ENCODE data around the gene IFIT1. TPM values are rescaled to one million over a fixed set of nuclear protein-coding genes. Genes with fewer than 3 reads are reported as not detected.
A peak's percentile ranks its signal among the peaks of the same experiment; 100 is the strongest.

Gene IFIT1
- polyA plus RNA-seq, 1 experiment, result 32.8 TPM

DNA sequence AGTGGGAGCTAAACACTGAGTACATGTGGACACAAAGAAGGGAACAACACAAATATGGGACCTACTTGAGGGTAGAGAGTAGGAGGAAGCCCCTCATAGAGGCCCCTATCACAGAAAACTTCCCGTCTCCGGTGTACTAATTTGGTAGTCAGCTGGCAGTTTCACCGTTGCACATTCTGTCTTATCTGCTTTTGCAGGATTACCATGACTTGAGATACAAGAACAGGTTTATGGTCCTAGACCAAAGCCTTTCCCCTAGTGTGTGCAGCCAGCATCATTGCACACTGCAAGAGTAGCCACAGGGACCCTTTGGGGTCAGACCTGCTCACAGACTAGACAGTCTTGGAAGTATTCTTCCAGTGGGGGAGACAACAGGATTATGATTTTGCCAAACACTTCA, 20.4 kb upstream of the IFIT1 start:
- TF ChIP-seq, protein P1, sequence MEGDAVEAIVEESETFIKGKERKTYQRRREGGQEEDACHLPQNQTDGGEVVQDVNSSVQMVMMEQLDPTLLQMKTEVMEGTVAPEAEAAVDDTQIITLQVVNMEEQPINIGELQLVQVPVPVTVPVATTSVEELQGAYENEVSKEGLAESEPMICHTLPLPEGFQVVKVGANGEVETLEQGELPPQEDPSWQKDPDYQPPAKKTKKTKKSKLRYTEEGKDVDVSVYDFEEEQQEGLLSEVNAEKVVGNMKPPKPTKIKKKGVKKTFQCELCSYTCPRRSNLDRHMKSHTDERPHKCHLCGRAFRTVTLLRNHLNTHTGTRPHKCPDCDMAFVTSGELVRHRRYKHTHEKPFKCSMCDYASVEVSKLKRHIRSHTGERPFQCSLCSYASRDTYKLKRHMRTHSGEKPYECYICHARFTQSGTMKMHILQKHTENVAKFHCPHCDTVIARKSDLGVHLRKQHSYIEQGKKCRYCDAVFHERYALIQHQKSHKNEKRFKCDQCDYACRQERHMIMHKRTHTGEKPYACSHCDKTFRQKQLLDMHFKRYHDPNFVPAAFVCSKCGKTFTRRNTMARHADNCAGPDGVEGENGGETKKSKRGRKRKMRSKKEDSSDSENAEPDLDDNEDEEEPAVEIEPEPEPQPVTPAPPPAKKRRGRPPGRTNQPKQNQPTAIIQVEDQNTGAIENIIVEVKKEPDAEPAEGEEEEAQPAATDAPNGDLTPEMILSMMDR (IDR thresholded peaks at IDR 0.05; ENCODE audit: low read depth, low read length), result no peak
- DNase-seq (ENCODE audit: low read depth, low spot score), result no peak
- ChIA-PET POLR2A (no interaction called here), CTCF (interaction anchor here (0.8 to 1.7 kb wide), 2 partner anchors 120 to 154 kb away, joined by 3 to 6 read pairs; no protein-coding TSS in a partner anchor)
- H3K27me3 ChIP-seq (ENCODE audit: control insufficient read depth, insufficient read depth, low read length), result no peaks in the 10 kb centered on the region
- no peak overlapping the region for H3K27ac ChIP-seq (ENCODE audit: low read depth, low read length)
- no peak overlapping the region for H3K4me3 ChIP-seq (ENCODE audit: low read depth, low read length)
- no peaks in the 10 kb centered on the region for H3K9me3 ChIP-seq (ENCODE audit: control insufficient read depth, insufficient read depth, low read length)

DNA sequence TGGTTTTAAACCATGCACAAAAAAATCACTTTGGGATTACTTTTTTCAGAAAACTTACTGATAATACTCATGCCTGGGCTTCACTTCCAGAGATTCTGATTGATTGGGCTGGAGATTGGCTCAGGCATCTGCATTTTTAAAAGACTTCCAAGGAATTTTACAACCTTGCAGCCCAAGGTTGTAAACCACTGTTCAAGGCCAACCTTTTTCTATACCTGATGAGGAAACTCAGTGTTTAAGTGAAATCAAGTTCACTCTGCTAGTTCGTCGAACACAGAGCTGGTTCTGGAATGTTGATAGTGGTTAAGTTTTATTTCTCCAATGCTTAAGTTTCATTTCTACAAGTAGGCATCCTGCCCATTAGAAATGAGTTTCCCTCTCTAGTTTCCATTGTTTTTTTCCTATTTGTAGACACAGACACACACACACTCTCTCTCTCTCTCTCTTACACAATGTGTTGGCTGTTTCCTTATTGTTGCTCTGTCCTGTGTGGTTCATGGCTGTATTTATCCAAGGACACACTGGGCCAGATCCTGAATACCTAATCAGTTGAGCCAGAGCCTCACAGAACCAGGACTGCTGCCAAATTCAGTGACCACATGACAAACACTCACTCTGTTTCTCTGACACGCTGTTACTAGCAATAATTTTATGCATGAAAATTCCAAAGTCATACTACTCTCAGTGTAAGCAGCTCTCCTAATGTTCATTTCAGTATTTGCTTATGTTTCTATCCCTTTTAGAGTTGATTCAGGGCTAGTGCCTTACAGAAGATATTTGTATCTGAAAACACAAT, 18.3 kb upstream of the IFIT1 start:
- TF ChIP-seq, protein P1 (IDR thresholded peaks at IDR 0.05; ENCODE audit: low read depth, low read length), result no peak
- Histone ChIP-seq H3K27ac (ENCODE audit: low read depth, low read length) (peak overlapping the region; percentile 77), H3K27me3 (ENCODE audit: control insufficient read depth, insufficient read depth, low read length) (no peaks in the 10 kb centered on the region), H3K4me3 (ENCODE audit: low read depth, low read length) (no peak overlapping the region), H3K9me3 (ENCODE audit: control insufficient read depth, insufficient read depth, low read length) (no peaks in the 10 kb centered on the region)
- ChIA-PET POLR2A (interaction anchor here (1.1 to 1.3 kb wide), 3 partner anchors 19 to 91 kb away, joined by 3 to 9 read pairs (median 4); partner anchors contain the start of gene IFIT1), CTCF (interaction anchor here (0.9 kb wide), 1 partner anchor 12 kb away, joined by 3 read pairs; no protein-coding TSS in a partner anchor)
- DNase-seq (ENCODE audit: low read depth, low spot score), result no peak

DNA sequence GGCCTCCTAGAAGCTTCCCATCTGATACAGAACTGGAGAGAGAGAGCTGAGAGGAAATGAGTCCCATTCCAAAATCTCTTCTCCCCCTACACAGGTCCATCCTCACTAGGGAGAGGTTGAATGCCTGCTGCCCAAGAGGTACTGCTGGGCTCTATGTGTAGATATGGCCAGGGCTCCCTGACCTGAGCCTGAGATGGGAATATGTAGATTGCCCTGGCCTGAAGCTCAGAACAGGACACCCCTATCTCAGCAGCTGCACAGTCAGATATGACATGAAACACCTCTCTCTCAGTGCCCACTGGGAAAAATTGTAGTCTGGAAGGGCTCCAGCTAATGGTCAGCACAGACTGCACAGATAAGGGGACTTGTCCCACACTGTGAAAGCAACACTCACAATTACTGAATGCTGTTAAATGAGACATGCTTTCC, 17.7 kb upstream of the IFIT1 start:
- Histone ChIP-seq H3K4me3 (ENCODE audit: low read depth, low read length) (no peak overlapping the region), H3K27ac (ENCODE audit: low read depth, low read length) (peak overlapping the region; percentile 77), H3K27me3 (ENCODE audit: control insufficient read depth, insufficient read depth, low read length) (no peaks in the 10 kb centered on the region), H3K9me3 (ENCODE audit: control insufficient read depth, insufficient read depth, low read length) (no peaks in the 10 kb centered on the region)
- DNase-seq (ENCODE audit: low read depth, low spot score), result no peak
- TF ChIP-seq, protein P1 (IDR thresholded peaks at IDR 0.05; ENCODE audit: low read depth, low read length), result no peak
- POLR2A ChIA-PET, result interaction anchor here (1.1 to 1.3 kb wide), 3 partner anchors 18 to 92 kb away, joined by 3 to 9 read pairs (median 4); partner anchors contain the start of gene IFIT1
- CTCF ChIA-PET, result interaction anchor here (0.9 kb wide), 1 partner anchor 12 kb away, joined by 3 read pairs; no protein-coding TSS in a partner anchor

DNA sequence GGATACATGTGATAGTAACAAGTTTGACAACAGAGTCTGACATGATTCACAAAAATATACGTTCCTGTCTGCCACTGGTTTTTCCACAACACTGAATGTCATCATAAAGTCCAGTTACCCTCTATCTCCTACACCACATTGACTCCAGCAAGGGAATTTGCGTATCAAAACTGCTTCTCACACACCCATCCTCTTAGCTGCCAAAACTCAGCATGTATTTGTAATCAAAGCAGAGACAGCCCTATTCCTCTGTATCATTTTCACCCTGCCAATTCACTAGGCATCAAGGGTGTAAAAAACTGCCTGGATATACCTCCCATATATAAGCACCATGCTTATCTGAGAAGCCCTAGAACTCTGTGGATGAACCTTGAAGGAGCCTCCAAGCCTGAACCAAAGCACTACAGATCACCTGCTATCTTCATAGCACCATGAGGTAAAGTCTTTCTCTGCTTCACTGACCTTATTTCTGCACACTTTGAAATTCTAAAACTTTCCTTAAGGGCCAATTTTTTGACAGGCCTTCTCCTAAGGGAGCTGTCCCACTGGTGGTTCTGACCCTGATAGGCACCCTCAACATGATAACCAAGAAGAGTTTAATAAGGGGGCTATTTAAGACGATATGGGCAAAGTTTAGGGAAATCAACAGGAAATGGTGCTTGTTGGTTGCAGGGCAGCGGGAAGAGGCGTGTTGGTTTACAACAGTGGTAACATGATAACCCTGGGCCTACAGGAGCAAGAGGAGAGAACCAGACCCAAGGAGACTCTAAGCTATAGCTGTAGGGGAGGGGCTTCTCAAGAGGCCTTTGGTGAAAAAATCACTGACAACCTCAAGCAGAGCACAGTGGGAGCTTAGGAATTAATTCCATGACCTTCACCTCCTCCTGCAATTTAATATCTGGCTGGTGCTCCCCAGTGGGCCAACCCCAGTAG, 14.5 kb upstream of the IFIT1 start, which contains the start of gene IFIT1B:
IFIT1B (plus strand) TSS at position 352 of the 933 bp plus-strand sequence; CDS start at position 432, 80 bp downstream.
- Histone ChIP-seq H3K4me3 (ENCODE audit: low read depth, low read length) (no peak within 1 kb of the TSS), H3K27me3 (ENCODE audit: control insufficient read depth, insufficient read depth, low read length) (no peaks in the 10 kb centered on the region), H3K9me3 (ENCODE audit: control insufficient read depth, insufficient read depth, low read length) (no peaks in the 10 kb centered on the region), H3K27ac (ENCODE audit: low read depth, low read length) (no peak within 1 kb of the TSS)
- CTCF ChIA-PET, result interaction anchor here (1.6 kb wide), 1 partner anchor 9 kb away, joined by 10 read pairs; no protein-coding TSS in a partner anchor
- POLR2A ChIA-PET, result no interaction called here
- TF ChIP-seq, protein P1 (IDR thresholded peaks at IDR 0.05; ENCODE audit: low read depth, low read length), result no peak
- no peak for DNase-seq (ENCODE audit: low read depth, low spot score)
